ENCODE measurements around the gene CAV3.

CAV3 gene

GRCh38 chr3:8784676-8785435 is 51.3 kb downstream of the CAV3 start:
- FAIRE-seq (no peak), DNase-seq (ENCODE audit: insufficient read length) (no peak)
- no peak for TF ChIP-seq POLR2A (IDR thresholded peaks at IDR 0.05; ENCODE audit: low read depth, low read length)
- no peak for TF ChIP-seq POLR2AphosphoS5 (IDR thresholded peaks at IDR 0.05; ENCODE audit: low read depth, low read length)
- TF ChIP-seq TAF1 (IDR thresholded peaks at IDR 0.05; ENCODE audit: borderline replicate concordance, low read depth, low read length), result no peak

GRCh38 chr3:8790529-8790928 is 56.9 kb downstream of the CAV3 start:
- FAIRE-seq, result no peak

GRCh38 chr3:8793242-8793641 is 59.6 kb downstream of the CAV3 start:
- no peak for TF ChIP-seq POLR2A (IDR thresholded peaks at IDR 0.05; ENCODE audit: low read depth, low read length)
- no peak for TF ChIP-seq TAF1 (IDR thresholded peaks at IDR 0.05; ENCODE audit: borderline replicate concordance, low read depth, low read length)
- TF ChIP-seq POLR2AphosphoS5 (IDR thresholded peaks at IDR 0.05; ENCODE audit: low read depth, low read length), result no peak
- no peak for FAIRE-seq
- no peak for DNase-seq (ENCODE audit: insufficient read length)

More at GRCh38 chr3:8790529-8790928, 56.9 kb downstream of the CAV3 start:
- DNase-seq (ENCODE audit: insufficient read length), result no peak
- TF ChIP-seq TAF1 (IDR thresholded peaks at IDR 0.05; ENCODE audit: borderline replicate concordance, low read depth, low read length), result no peak
- no peak for TF ChIP-seq POLR2A (IDR thresholded peaks at IDR 0.05; ENCODE audit: low read depth, low read length)

- no peak for DNase-seq (ENCODE audit: insufficient read length)
- no peak for FAIRE-seq
- TF ChIP-seq POLR2A (IDR thresholded peaks at IDR 0.05; ENCODE audit: low read depth, low read length) (no peak), POLR2AphosphoS5 (IDR thresholded peaks at IDR 0.05; ENCODE audit: low read depth, low read length) (no peak), TAF1 (IDR thresholded peaks at IDR 0.05; ENCODE audit: borderline replicate concordance, low read depth, low read length) (no peak)
These were observed 60.6 kb downstream of the CAV3 start for GRCh38 chr3:8794247-8794646.

Data from GM12892 (cell line).